Liver (tissue), 9 donors: ENCODE measurements around the gene CDPF1. TPM values are rescaled to one million over a fixed set of nuclear protein-coding genes. Genes with fewer than 3 reads are reported as not detected.

Source experiments
- DNase-seq: peaks from one replicate; pipeline ENCODE4 v3.0.0-alpha.2; 2017; ENCODE audit warnings: low spot score
- H3K27ac ChIP-seq, 2 donors: one replicate each; pipeline ENCODE4 v1.7.0; 2013; ENCODE audit warnings: inconsistent platforms in 2 of 2, low read length in 2 of 2, control low read depth in 1 of 2, low read depth in 1 of 2, mild to moderate bottlenecking in 1 of 2
- H3K27me3 ChIP-seq, 4 donors: one replicate each; pipeline versions ENCODE4 v1.6.1 to v1.7.0; 2013; ENCODE audit warnings: low read length in 3 of 4, inconsistent platforms in 1 of 4, mild to moderate bottlenecking in 1 of 4, moderate library complexity in 1 of 4; ENCODE audit not compliant: control insufficient read depth in 4 of 4, insufficient read depth in 4 of 4
- H3K36me3 ChIP-seq, 4 donors: one replicate each; pipeline versions ENCODE4 v1.6.1 to v1.7.0; 2013; ENCODE audit warnings: low read length in 3 of 4, mild to moderate bottlenecking in 3 of 4, low read depth in 1 of 4, moderate library complexity in 1 of 4; ENCODE audit not compliant: control insufficient read depth in 4 of 4, insufficient read depth in 3 of 4
- H3K4me1 ChIP-seq, 4 donors: one replicate each; pipeline versions ENCODE4 v1.6.1 to v1.7.0; 2013; ENCODE audit warnings: low read length in 3 of 4, mild to moderate bottlenecking in 3 of 4, moderate library complexity in 1 of 4; ENCODE audit not compliant: control insufficient read depth in 4 of 4, insufficient read depth in 4 of 4
- H3K4me3 ChIP-seq, 3 donors: one replicate each; pipeline versions ENCODE4 v1.6.1 to v1.7.0; 2013; ENCODE audit warnings: low read length in 3 of 3, control low read depth in 1 of 3, low read depth in 1 of 3, mild to moderate bottlenecking in 1 of 3
- H3K9ac ChIP-seq, 2 donors: one replicate each; pipeline ENCODE4 v1.7.0; 2013; ENCODE audit warnings: low read length in 2 of 2, mild to moderate bottlenecking in 2 of 2, moderate library complexity in 2 of 2, control low read depth in 1 of 2, low read depth in 1 of 2
- H3K9me3 ChIP-seq, 4 donors: one replicate each; pipeline versions ENCODE4 v1.6.1 to v1.7.0; 2013; ENCODE audit warnings: low read length in 3 of 4; ENCODE audit not compliant: control insufficient read depth in 4 of 4
- ATF3 ChIP-seq: IDR thresholded peaks from 2 replicates; pipeline ENCODE4 v1.6.1; 2016; ENCODE audit warnings: antibody characterized with exemption
- CTCF ChIP-seq: fragments of 150-350 bp; IDR thresholded peaks from 2 replicates; pipeline ENCODE4 v1.5.1; 2017; ENCODE audit warnings: improper control_type of control experiment, low read depth, low read length; ENCODE audit not compliant: missing input control
- EGR1 ChIP-seq, 2 donors: IDR thresholded peaks; 2 replicates each; pipeline ENCODE4 v1.6.1; 2016 to 2018; ENCODE audit warnings: antibody characterized with exemption in 2 of 2, low read depth in 2 of 2
- FOXA1 ChIP-seq: IDR thresholded peaks from 2 replicates; pipeline ENCODE4 v1.6.1; 2016; ENCODE audit warnings: antibody characterized with exemption
- FOXA2 ChIP-seq: IDR thresholded peaks from 2 replicates; pipeline ENCODE4 v1.6.1; 2016; ENCODE audit warnings: antibody characterized with exemption
- GABPA ChIP-seq, 2 donors: IDR thresholded peaks in 1 of 2; conservative IDR thresholded peaks in 1 of 2; 2 replicates each; pipeline ENCODE4 v1.6.1; 2016; ENCODE audit warnings: antibody characterized with exemption in 2 of 2, mild to moderate bottlenecking in 1 of 2, moderate library complexity in 1 of 2
- HNF4A ChIP-seq, 2 donors: conservative IDR thresholded peaks; 2 replicates each; pipeline ENCODE4 v1.6.1; 2016; ENCODE audit warnings: antibody characterized with exemption in 2 of 2, mild to moderate bottlenecking in 2 of 2
- HNF4G ChIP-seq: IDR thresholded peaks from 2 replicates; pipeline ENCODE4 v1.6.1; 2016; ENCODE audit warnings: antibody characterized with exemption
- JUND ChIP-seq, 2 donors: IDR thresholded peaks; 2 replicates each; pipeline ENCODE4 v1.6.1; 2016; ENCODE audit warnings: antibody characterized with exemption in 2 of 2
- MAX ChIP-seq: IDR thresholded peaks from 2 replicates; pipeline ENCODE4 v1.6.1; 2016; ENCODE audit warnings: antibody characterized with exemption
- NR2F2 ChIP-seq: IDR thresholded peaks from 2 replicates; pipeline ENCODE4 v1.6.1; 2016; ENCODE audit warnings: antibody characterized with exemption
- RAD21 ChIP-seq, 2 donors: IDR thresholded peaks; 2 replicates each; pipeline ENCODE4 v1.6.1; 2016; ENCODE audit warnings: antibody characterized with exemption in 2 of 2, mild to moderate bottlenecking in 2 of 2
- REST ChIP-seq: IDR thresholded peaks from 2 replicates; pipeline ENCODE4 v1.6.1; 2016; ENCODE audit warnings: antibody characterized with exemption, mild to moderate bottlenecking
- RXRA ChIP-seq, 2 donors: IDR thresholded peaks; 2 replicates each; pipeline ENCODE4 v1.6.1; 2017 to 2018; ENCODE audit warnings: antibody characterized with exemption in 2 of 2, mild to moderate bottlenecking in 1 of 2
- SP1 ChIP-seq: IDR thresholded peaks from 2 replicates; pipeline ENCODE4 v1.6.1; 2018; ENCODE audit warnings: antibody characterized with exemption, mild to moderate bottlenecking
- TAF1 ChIP-seq: conservative IDR thresholded peaks from 2 replicates; pipeline ENCODE4 v1.6.1; 2016; ENCODE audit warnings: antibody characterized with exemption, mild to moderate bottlenecking
- YY1 ChIP-seq: IDR thresholded peaks from 2 replicates; pipeline ENCODE4 v1.6.1; 2016; ENCODE audit warnings: antibody characterized with exemption, mild to moderate bottlenecking
- ZBTB33 ChIP-seq: IDR thresholded peaks from 2 replicates; pipeline ENCODE4 v1.6.1; 2016; ENCODE audit warnings: antibody characterized with exemption
- WGBS: extraction: QIAGEN DNeasy Blood & Tissue Kit; methylation state at CpG from one replicate; pipeline ENCODE4 v1.1.7; 2013; 5-methylcytosine and 5-hydroxymethylcytosine counted together
- polyA plus RNA-seq, 2 donors: library from polyadenylated mRNA; stranded (reverse) in 1 of 2; unstranded in 1 of 2; fragments of 200-250 nt in 1 of 2; fragments of >200 nt in 1 of 2; fragmentation: Nextera tagmentation in 1 of 2; extraction: Ambion mirVana in 1 of 2; gene quantifications; one replicate each; pipeline versions ENCODE4 v1.2.1 to v1.2.3, GENCODE V29; 2013 to 2015
- total RNA-seq, 2 donors: library from RNA; depleted of rRNA; stranded (reverse); fragments of >200 nt; gene quantifications; one replicate each; pipeline ENCODE4 v1.2.3, GENCODE V29; 2014
- donor health status: healthy.
- donor health status: healthy.
- donor health status: healthy.
- donor health status: healthy.
- donor health status: healthy.

The CDPF1 gene
- total and polyA plus RNA-seq, 4 donors, result 3.9 to 6.6 (median 5.3) TPM

- Histone ChIP-seq H3K9me3 (no peaks in the 10 kb centered on the region), H3K27me3 (no peaks in the 10 kb centered on the region), H3K27ac (no peak overlapping the region), H3K36me3 (peaks cover 11 to 34% (median 28%) of the 10 kb centered on the region in 4 donors), H3K4me1 (peaks cover 4 to 22% (median 13%) of the 10 kb centered on the region in 4 donors), H3K4me3 (no peak overlapping the region), H3K9ac (no peak overlapping the region)
- WGBS, result 75% methylated on average over 6 of the region's 6 CpGs
- DNase-seq, result no peak
- no peak for TF ChIP-seq MAX
- no peak for TF ChIP-seq ZBTB33
- no peak for TF ChIP-seq GABPA (IDR thresholded peaks at IDR 0.05 in 1 of 2, conservative IDR thresholded peaks at IDR 0.05 in 1 of 2)
- TF ChIP-seq CTCF, result no peak
- TF ChIP-seq REST, result no peak
- no peak for TF ChIP-seq EGR1 (IDR thresholded peaks at IDR 0.05; ENCODE audit: low read depth in 2 of 2)
- no peak for TF ChIP-seq YY1
- TF ChIP-seq TAF1, result no peak
- no peak for TF ChIP-seq HNF4G
- TF ChIP-seq RAD21 (IDR thresholded peaks at IDR 0.05), result no peak
- TF ChIP-seq ATF3, result no peak
- no peak for TF ChIP-seq JUND (IDR thresholded peaks at IDR 0.05)
- TF ChIP-seq SP1, result no peak
- TF ChIP-seq HNF4A (conservative IDR thresholded peaks at IDR 0.05), result no peak
- no peak for TF ChIP-seq NR2F2
- TF ChIP-seq FOXA1, result no peak
- no peak for TF ChIP-seq RXRA (IDR thresholded peaks at IDR 0.05)
- no peak for TF ChIP-seq FOXA2
Observed at GRCh38 chr22:46240506-46240905, 9.6 kb downstream of the CDPF1 start.
